ENCODE measurements around the gene ZDHHC7. TPM values are rescaled to one million over a fixed set of nuclear protein-coding genes. Genes with fewer than 3 reads are reported as not detected.

ZDHHC7 gene
- total RNA-seq, 1 donor from 2014 or later = 26.9 TPM

- ChIA-PET CTCF (no interaction called here), POLR2A (no interaction called here)
- Mint-ChIP-seq H3K36me3 (ENCODE audit: low read depth) (peaks cover 78% of the 10 kb centered on the region), H3K9me3 (no peaks in the 10 kb centered on the region), H3K4me1 (no peaks in the 10 kb centered on the region), H3K27ac (no peak overlapping the region), H3K4me3 (no peak overlapping the region), H3K27me3 (no peaks in the 10 kb centered on the region)
- ATAC-seq (ENCODE audit: low read depth) = no peak
- no peak for TF ChIP-seq CTCF (IDR thresholded peaks at IDR 0.05)
- intact Hi-C loops (cut with micrococcal nuclease) = no loop called here
- DNase-seq = no peak
Measured at GRCh38 chr16:84979516-84979915, 31.8 kb downstream of the ZDHHC7 start.

- intact Hi-C loops (cut with micrococcal nuclease) = no loop called here
- DNase-seq = no peak
- no peaks in the 10 kb centered on the region for H3K9me3 Mint-ChIP-seq
- no peaks in the 10 kb centered on the region for H3K27me3 Mint-ChIP-seq
- H3K4me3 Mint-ChIP-seq = no peak overlapping the region
- no peak for ATAC-seq (ENCODE audit: low read depth)
- H3K36me3 Mint-ChIP-seq (ENCODE audit: low read depth) = peaks cover 75% of the 10 kb centered on the region
- no peak for TF ChIP-seq CTCF (IDR thresholded peaks at IDR 0.05)
- ChIA-PET POLR2A (no interaction called here), CTCF (no interaction called here)
- no peak overlapping the region for H3K27ac Mint-ChIP-seq
- H3K4me1 Mint-ChIP-seq = no peaks in the 10 kb centered on the region
Measured at GRCh38 chr16:84976644-84977400, 34.5 kb downstream of the ZDHHC7 start.

GRCh38 chr16:84975522-84975921 lies 35.8 kb downstream of the ZDHHC7 start:
- Mint-ChIP-seq H3K4me3 (no peak overlapping the region), H3K4me1 (peaks cover 2% of the 10 kb centered on the region), H3K27ac (no peak overlapping the region), H3K27me3 (no peaks in the 10 kb centered on the region), H3K36me3 (ENCODE audit: low read depth) (peaks cover 62% of the 10 kb centered on the region), H3K9me3 (no peaks in the 10 kb centered on the region)
- CTCF ChIA-PET = interaction anchor here (0.8 kb wide), 1 partner anchor 236 kb away, joined by 3 read pairs; no protein-coding TSS in a partner anchor
- intact Hi-C loops (cut with micrococcal nuclease) = no loop called here
- POLR2A ChIA-PET = no interaction called here
- no peak for ATAC-seq (ENCODE audit: low read depth)
- no peak for TF ChIP-seq CTCF (IDR thresholded peaks at IDR 0.05)
- no peak for DNase-seq

- Mint-ChIP-seq H3K4me1 (peaks cover 4% of the 10 kb centered on the region), H3K36me3 (ENCODE audit: low read depth) (peaks cover 57% of the 10 kb centered on the region), H3K27ac (no peak overlapping the region), H3K4me3 (no peak overlapping the region), H3K9me3 (no peaks in the 10 kb centered on the region), H3K27me3 (no peaks in the 10 kb centered on the region)
- no peak for TF ChIP-seq CTCF (IDR thresholded peaks at IDR 0.05)
- DNase-seq (no peak), ATAC-seq (ENCODE audit: low read depth) (no peak)
- intact Hi-C loops (cut with micrococcal nuclease) = no loop called here
- CTCF ChIA-PET = interaction anchor here (0.8 kb wide), 1 partner anchor 236 kb away, joined by 3 read pairs; no protein-coding TSS in a partner anchor
- POLR2A ChIA-PET = no interaction called here
Measured at GRCh38 chr16:84975066-84975465, 36.3 kb downstream of the ZDHHC7 start.

- Mint-ChIP-seq H3K4me3 (no peak overlapping the region), H3K36me3 (ENCODE audit: low read depth) (peaks cover 48% of the 10 kb centered on the region), H3K4me1 (peaks cover 4% of the 10 kb centered on the region), H3K27me3 (no peaks in the 10 kb centered on the region), H3K27ac (no peak overlapping the region), H3K9me3 (no peaks in the 10 kb centered on the region)
- ATAC-seq (ENCODE audit: low read depth) = no peak
- POLR2A ChIA-PET = no interaction called here
- no peak for DNase-seq
- intact Hi-C loops (cut with micrococcal nuclease) = no loop called here
- TF ChIP-seq CTCF (IDR thresholded peaks at IDR 0.05) = no peak
- CTCF ChIA-PET = no interaction called here
Measured at GRCh38 chr16:84973776-84974523, 37.4 kb downstream of the ZDHHC7 start.

Data from activated B cell treated with CpG ODN at 0.5 μM for 24 hours (primary cell).